MM.1S (cell line): ENCODE results near the gene LOC128125822.

Experiments used
- DNase-seq: peaks from one replicate; pipeline ENCODE4 v3.0.0-alpha.2; 2015
- H2AFZ ChIP-seq: fragments of 300-600 bp; sonication (generic); 2 replicates; pipeline ENCODE4 v1.6.0; 2016; ENCODE audit warnings: antibody characterized with exemption, low read length
- H3F3A ChIP-seq: fragments of 300-600 bp; sonication (generic); 2 replicates; pipeline ENCODE4 v1.6.1; 2016; ENCODE audit warnings: mild to moderate bottlenecking, antibody characterized with exemption, low read length, moderate library complexity, mixed read lengths; ENCODE audit not compliant: insufficient read depth
- H3K27ac ChIP-seq: fragments of 300-600 bp; sonication (generic); 2 replicates; pipeline ENCODE4 v1.5.1; 2016; ENCODE audit warnings: mild to moderate bottlenecking, low read length
- H3K27me3 ChIP-seq: fragments of 300-600 bp; sonication (generic); replicated peaks from 2 replicates; pipeline ENCODE4 v1.6.0; 2016; ENCODE audit warnings: low read length; ENCODE audit not compliant: insufficient read depth
- H3K36me3 ChIP-seq: fragments of 300-600 bp; sonication (generic); replicated peaks from 2 replicates; pipeline ENCODE4 v1.6.1; 2016; ENCODE audit warnings: mild to moderate bottlenecking, low read length, mixed read lengths; ENCODE audit not compliant: insufficient read depth
- H3K4me1 ChIP-seq: fragments of 300-600 bp; sonication (generic); 2 replicates; pipeline ENCODE4 v1.6.1; 2016; ENCODE audit warnings: low read length, mixed read lengths
- H3K4me2 ChIP-seq: fragments of 300-600 bp; sonication (generic); 2 replicates; pipeline ENCODE4 v1.6.0; 2016; ENCODE audit warnings: low read depth, low read length
- H3K4me3 ChIP-seq: fragments of 300-600 bp; sonication (generic); 2 replicates; pipeline ENCODE4 v1.5.1; 2016; ENCODE audit warnings: low read length, mixed read lengths
- H3K79me2 ChIP-seq: fragments of 300-600 bp; sonication (generic); 2 replicates; pipeline ENCODE4 v1.6.1; 2016; ENCODE audit warnings: mixed run types, low read length, mixed read lengths
- H3K9ac ChIP-seq: fragments of 300-600 bp; sonication (generic); 2 replicates; pipeline ENCODE4 v1.6.1; 2016; ENCODE audit warnings: low read length, mixed read lengths
- H3K9me2 ChIP-seq: fragments of 300-600 bp; sonication (generic); replicated peaks from 2 replicates; pipeline ENCODE4 v1.6.1; 2016; ENCODE audit warnings: mild to moderate bottlenecking, low read length, mixed read lengths; ENCODE audit not compliant: insufficient read depth
- H3K9me3 ChIP-seq: fragments of 300-600 bp; sonication (generic); replicated peaks from 2 replicates; pipeline ENCODE4 v1.6.1; 2016; ENCODE audit warnings: mild to moderate bottlenecking, low read length, mixed read lengths; ENCODE audit not compliant: insufficient read depth
- H4K20me1 ChIP-seq: fragments of 300-600 bp; sonication (generic); 2 replicates; pipeline ENCODE4 v1.6.1; 2016; ENCODE audit warnings: mild to moderate bottlenecking, low read length, moderate library complexity, mixed read lengths; ENCODE audit not compliant: insufficient read depth
- EZH2 ChIP-seq: fragments of 300-600 bp; sonication (generic); optimal IDR thresholded peaks from 2 replicates; pipeline ENCODE3; 2017; ENCODE audit warnings: low read depth, mild to moderate bottlenecking, antibody characterized with exemption, low read length, mixed read lengths
- EZH2phosphoT487 ChIP-seq: fragments of 300-600 bp; sonication (generic); IDR thresholded peaks from 2 replicates; pipeline ENCODE4 v1.6.1; 2018; ENCODE audit warnings: antibody characterized with exemption, low read length
- TF ChIP-seq, protein P1 (sequence below): fragments of 300-600 bp; sonication (generic); IDR thresholded peaks from 2 replicates; pipeline ENCODE4 v1.5.1; 2016; ENCODE audit warnings: antibody characterized with exemption, low read length, mixed read lengths

The LOC128125822 gene

DNA sequence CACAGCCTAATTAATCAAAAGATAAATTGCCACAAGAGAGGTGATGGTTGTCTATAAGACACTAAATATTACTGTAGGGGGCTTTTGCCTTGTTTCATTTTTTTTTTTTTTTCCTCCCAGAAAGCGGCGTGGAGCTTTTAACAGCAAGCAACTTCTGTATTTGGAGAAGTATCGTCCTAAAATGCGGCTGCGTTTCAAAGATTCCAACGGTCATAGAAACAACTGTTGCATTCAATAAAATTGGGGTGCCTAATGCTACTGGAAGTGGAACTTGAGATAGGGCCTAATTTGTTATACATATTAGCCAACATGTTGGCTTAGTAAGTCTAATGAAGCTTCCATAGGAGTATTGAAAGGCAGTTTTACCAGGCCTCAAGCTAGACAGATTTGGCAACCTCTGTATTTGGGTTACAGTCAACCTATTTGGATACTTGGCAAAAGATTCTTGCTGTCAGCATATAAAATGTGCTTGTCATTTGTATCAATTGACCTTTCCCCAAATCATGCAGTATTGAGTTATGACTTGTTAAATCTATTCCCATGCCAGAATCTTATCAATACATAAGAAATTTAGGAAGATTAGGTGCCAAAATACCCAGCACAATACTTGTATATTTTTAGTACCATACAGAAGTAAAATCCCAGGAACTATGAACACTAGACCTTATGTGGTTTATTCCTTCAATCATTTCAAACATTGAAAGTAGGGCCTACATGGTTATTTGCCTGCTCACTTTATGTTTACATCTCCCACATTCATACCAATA lies 7.8 kb downstream of the LOC128125822 start:
- no peak overlapping the region for H2AFZ ChIP-seq
- no peak overlapping the region for H3K9ac ChIP-seq
- no peak for DNase-seq
- H3F3A ChIP-seq, result no peaks in the 10 kb centered on the region; the same call in 1 of the 2 replicates
- H3K79me2 ChIP-seq, result peaks cover 23% of the 10 kb centered on the region
- H3K4me3 ChIP-seq, result no peak overlapping the region
- H3K4me2 ChIP-seq, result no peak overlapping the region
- no peak overlapping the region for H3K27ac ChIP-seq
- TF ChIP-seq EZH2phosphoT487 (no peak), EZH2 (no peak)
- TF ChIP-seq, protein P1, sequence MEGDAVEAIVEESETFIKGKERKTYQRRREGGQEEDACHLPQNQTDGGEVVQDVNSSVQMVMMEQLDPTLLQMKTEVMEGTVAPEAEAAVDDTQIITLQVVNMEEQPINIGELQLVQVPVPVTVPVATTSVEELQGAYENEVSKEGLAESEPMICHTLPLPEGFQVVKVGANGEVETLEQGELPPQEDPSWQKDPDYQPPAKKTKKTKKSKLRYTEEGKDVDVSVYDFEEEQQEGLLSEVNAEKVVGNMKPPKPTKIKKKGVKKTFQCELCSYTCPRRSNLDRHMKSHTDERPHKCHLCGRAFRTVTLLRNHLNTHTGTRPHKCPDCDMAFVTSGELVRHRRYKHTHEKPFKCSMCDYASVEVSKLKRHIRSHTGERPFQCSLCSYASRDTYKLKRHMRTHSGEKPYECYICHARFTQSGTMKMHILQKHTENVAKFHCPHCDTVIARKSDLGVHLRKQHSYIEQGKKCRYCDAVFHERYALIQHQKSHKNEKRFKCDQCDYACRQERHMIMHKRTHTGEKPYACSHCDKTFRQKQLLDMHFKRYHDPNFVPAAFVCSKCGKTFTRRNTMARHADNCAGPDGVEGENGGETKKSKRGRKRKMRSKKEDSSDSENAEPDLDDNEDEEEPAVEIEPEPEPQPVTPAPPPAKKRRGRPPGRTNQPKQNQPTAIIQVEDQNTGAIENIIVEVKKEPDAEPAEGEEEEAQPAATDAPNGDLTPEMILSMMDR, result no peak
- H4K20me1 ChIP-seq, result peaks cover 6% of the 10 kb centered on the region
- H3K9me2 ChIP-seq, result no peaks in the 10 kb centered on the region
- no peaks in the 10 kb centered on the region for H3K9me3 ChIP-seq
- H3K27me3 ChIP-seq, result no peaks in the 10 kb centered on the region
- H3K4me1 ChIP-seq, result 0 out of 2 replicates have a peak, but pooled peaks cover 2% of the 10 kb centered on the region
- H3K36me3 ChIP-seq, result peaks cover 13% of the 10 kb centered on the region; the same call in 1 of the 2 replicates

DNA sequence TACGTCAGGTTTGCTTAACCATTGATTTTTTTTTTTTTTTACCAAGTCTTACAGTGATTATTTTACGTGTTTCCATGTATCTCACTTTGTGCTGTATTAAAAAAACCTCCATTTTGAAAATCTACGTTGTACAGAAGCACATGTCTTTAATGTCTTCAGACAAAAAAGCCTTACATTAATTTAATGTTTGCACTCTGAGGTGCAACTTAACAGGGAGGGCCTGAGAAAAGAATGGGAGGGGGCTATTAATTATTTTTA lies 8.4 kb downstream of the LOC128125822 start:
- Histone ChIP-seq H3K9ac (no peak overlapping the region), H3K79me2 (peaks cover 18% of the 10 kb centered on the region), H4K20me1 (peaks cover under 1% of the 10 kb centered on the region; the same call in 1 of the 2 replicates), H2AFZ (no peak overlapping the region), H3K27ac (no peak overlapping the region), H3K4me2 (no peak overlapping the region), H3K9me3 (no peaks in the 10 kb centered on the region), H3K9me2 (no peaks in the 10 kb centered on the region), H3K4me1 (no peaks in the 10 kb centered on the region), H3K36me3 (peaks cover 13% of the 10 kb centered on the region; the same call in 1 of the 2 replicates), H3F3A (no peaks in the 10 kb centered on the region), H3K4me3 (no peak overlapping the region), H3K27me3 (no peaks in the 10 kb centered on the region)
- no peak for DNase-seq
- TF ChIP-seq EZH2 (no peak), EZH2phosphoT487 (no peak)
- TF ChIP-seq, protein P1, result no peak

GRCh38 chr6:63581355-63582013 lies 9.2 kb downstream of the LOC128125822 start:
- H3K4me3 ChIP-seq, result no peak overlapping the region
- peaks cover 9% of the 10 kb centered on the region; the same call in 1 of the 2 replicates for H3K36me3 ChIP-seq
- H3K9me3 ChIP-seq, result no peaks in the 10 kb centered on the region
- DNase-seq, result no peak
- no peaks in the 10 kb centered on the region; the same call in 1 of the 2 replicates for H4K20me1 ChIP-seq
- no peaks in the 10 kb centered on the region for H3F3A ChIP-seq
- no peak overlapping the region for H3K27ac ChIP-seq
- H3K9ac ChIP-seq, result no peak overlapping the region
- no peak for TF ChIP-seq EZH2
- H3K27me3 ChIP-seq, result no peaks in the 10 kb centered on the region
- H3K79me2 ChIP-seq, result peaks cover 10% of the 10 kb centered on the region
- no peak overlapping the region for H3K4me2 ChIP-seq
- H3K9me2 ChIP-seq, result no peaks in the 10 kb centered on the region
- no peak overlapping the region for H2AFZ ChIP-seq
- H3K4me1 ChIP-seq, result no peaks in the 10 kb centered on the region
